Mesenchymal stem cell (in vitro differentiated cells and primary cell): ENCODE results near the gene GOSR1.

Experiments
- DNase-seq: peaks from one replicate; pipeline ENCODE4 v3.0.0-alpha.2; 2013
- H2AFZ ChIP-seq: one replicate; pipeline ENCODE4 v1.6.1; 2013; ENCODE audit warnings: low read depth, mild to moderate bottlenecking, control low read depth, inconsistent platforms, low read length, moderate library complexity
- H2AK5ac ChIP-seq: 2 replicates; pipeline ENCODE4 v1.6.1; 2013; ENCODE audit warnings: low read length, moderate library complexity, mild to moderate bottlenecking, inconsistent platforms; ENCODE audit not compliant: severe bottlenecking
- H2BK120ac ChIP-seq: one replicate; pipeline ENCODE4 v1.6.1; 2013; ENCODE audit warnings: low read depth, mild to moderate bottlenecking, inconsistent platforms, low read length, moderate library complexity
- H2BK12ac ChIP-seq, 2 experiments: one replicate each; pipeline ENCODE4 v1.6.1; 2013; ENCODE audit warnings: inconsistent platforms in 2 of 2, low read length in 2 of 2, mild to moderate bottlenecking in 2 of 2, moderate library complexity in 2 of 2, control low read depth in 1 of 2
- H2BK15ac ChIP-seq: one replicate; pipeline ENCODE4 v1.6.1; 2013; ENCODE audit warnings: mild to moderate bottlenecking, low read depth, inconsistent platforms; ENCODE audit not compliant: poor library complexity, severe bottlenecking
- H2BK5ac ChIP-seq: 2 replicates; pipeline ENCODE4 v1.6.1; 2013; ENCODE audit warnings: low read depth, mild to moderate bottlenecking, low read length, control low read depth, inconsistent platforms; ENCODE audit not compliant: poor library complexity, severe bottlenecking
- H3K14ac ChIP-seq, 2 experiments: one replicate each; pipeline ENCODE4 v1.6.1; 2013; ENCODE audit warnings: inconsistent platforms in 2 of 2, low read length in 2 of 2, control low read depth in 1 of 2, mild to moderate bottlenecking in 1 of 2, moderate library complexity in 1 of 2
- H3K18ac ChIP-seq, 2 experiments: one replicate each; pipeline ENCODE4 v1.6.1; 2013; ENCODE audit warnings: inconsistent platforms in 2 of 2, low read length in 2 of 2, control low read depth in 1 of 2, low read depth in 1 of 2, mild to moderate bottlenecking in 1 of 2
- H3K23ac ChIP-seq, 2 experiments: one replicate each; pipeline ENCODE4 v1.6.1; 2013; ENCODE audit warnings: inconsistent platforms in 2 of 2, low read length in 2 of 2, mild to moderate bottlenecking in 2 of 2, moderate library complexity in 2 of 2, control low read depth in 1 of 2
- H3K27ac ChIP-seq: 2 replicates; pipeline ENCODE4 v1.5.1; 2013; ENCODE audit warnings: mild to moderate bottlenecking, moderate library complexity, low read length, control low read depth, inconsistent platforms; ENCODE audit not compliant: poor library complexity, severe bottlenecking
- H3K27me3 ChIP-seq, 2 experiments: 2 replicates each; pipeline versions ENCODE4 v1.6.1 to v1.7.0; 2013; ENCODE audit warnings: low read length in 2 of 2, mild to moderate bottlenecking in 2 of 2, moderate library complexity in 2 of 2, control low read depth in 1 of 2, inconsistent platforms in 1 of 2; ENCODE audit not compliant: control insufficient read depth in 1 of 2, insufficient read depth in 1 of 2
- H3K36me3 ChIP-seq, 2 experiments: 2 replicates each; pipeline versions ENCODE4 v1.6.1 to v1.7.0; 2013; ENCODE audit warnings: low read length in 2 of 2, control low read depth in 1 of 2, inconsistent platforms in 1 of 2, low read depth in 1 of 2, mild to moderate bottlenecking in 1 of 2; ENCODE audit not compliant: insufficient read depth in 2 of 2, control insufficient read depth in 1 of 2
- H3K4ac ChIP-seq, 2 experiments: one replicate each; pipeline ENCODE4 v1.6.1; 2013; ENCODE audit warnings: inconsistent platforms in 2 of 2, low read length in 2 of 2, mild to moderate bottlenecking in 2 of 2, moderate library complexity in 2 of 2, control low read depth in 1 of 2, low read depth in 1 of 2
- H3K4me1 ChIP-seq: 2 replicates; pipeline ENCODE4 v1.6.1; 2013; ENCODE audit warnings: low read depth, low read length, control low read depth; ENCODE audit not compliant: control insufficient read depth, insufficient read depth
- H3K4me2 ChIP-seq: 2 replicates; pipeline ENCODE4 v1.6.1; 2013; ENCODE audit warnings: low read length, mild to moderate bottlenecking, inconsistent platforms; ENCODE audit not compliant: poor library complexity, severe bottlenecking
- H3K4me3 ChIP-seq, 2 experiments: 2 replicates each; pipeline versions ENCODE4 v1.5.1 to v1.7.0; 2013; ENCODE audit warnings: low read length in 2 of 2, mild to moderate bottlenecking in 2 of 2, control low read depth in 1 of 2, low read depth in 1 of 2; ENCODE audit not compliant: insufficient read depth in 1 of 2
- H3K79me1 ChIP-seq: replicated peaks from 2 replicates; pipeline ENCODE4 v1.6.1; 2013; ENCODE audit warnings: mild to moderate bottlenecking, control low read depth, low read length, inconsistent platforms; ENCODE audit not compliant: poor library complexity, severe bottlenecking
- H3K9ac ChIP-seq: 2 replicates; pipeline ENCODE4 v1.7.0; 2013; ENCODE audit warnings: mild to moderate bottlenecking, low read length, moderate library complexity
- H3K9me3 ChIP-seq: 2 replicates; pipeline ENCODE4 v1.7.0; 2013; ENCODE audit warnings: mild to moderate bottlenecking, low read length; ENCODE audit not compliant: control insufficient read depth
- H4K8ac ChIP-seq: one replicate; pipeline ENCODE4 v1.6.1; 2013; ENCODE audit warnings: inconsistent platforms, mild to moderate bottlenecking, low read length, moderate library complexity
- H4K91ac ChIP-seq: one replicate; pipeline ENCODE4 v1.6.1; 2013; ENCODE audit warnings: mild to moderate bottlenecking, low read length, inconsistent platforms
- WGBS: methylation state at CpG from one replicate; pipeline ENCODE4 v1.1.7; 2013; ENCODE audit warnings: mixed read lengths; 5-methylcytosine and 5-hydroxymethylcytosine counted together

GOSR1 gene

GRCh38 chr17:30556374-30557332 is 79.4 kb downstream of the GOSR1 start:
- Histone ChIP-seq H2BK120ac (no peak overlapping the region), H3K4me1 (no peaks in the 10 kb centered on the region), H3K9me3 (no peaks in the 10 kb centered on the region), H2BK12ac (no peak overlapping the region), H3K27me3 (no peaks in the 10 kb centered on the region), H4K91ac (peak overlapping the region; percentile 47), H3K9ac (no peak overlapping the region), H2BK5ac (no peak overlapping the region), H3K27ac (no peak overlapping the region), H3K4me3 (no peak overlapping the region), H3K18ac (no peak overlapping the region), H3K36me3 (no peaks in the 10 kb centered on the region), H3K4me2 (no peak overlapping the region), H4K8ac (no peak overlapping the region), H3K4ac (no peak overlapping the region), H2BK15ac (no peak overlapping the region), H3K79me1 (no peaks in the 10 kb centered on the region), H2AK5ac (no peak overlapping the region), H3K23ac (no peak overlapping the region), H2AFZ (no peak overlapping the region), H3K14ac (no peak overlapping the region)
- no peak for DNase-seq
- 94% methylated on average over 26 of the region's 26 CpGs for WGBS

GRCh38 chr17:30557916-30558685 is 80.9 kb downstream of the GOSR1 start:
- Histone ChIP-seq H2BK120ac (no peak overlapping the region), H2AK5ac (no peak overlapping the region), H3K4me2 (no peak overlapping the region), H3K79me1 (no peaks in the 10 kb centered on the region), H2AFZ (no peak overlapping the region), H2BK12ac (no peak overlapping the region), H2BK15ac (no peak overlapping the region), H4K8ac (no peak overlapping the region), H3K4ac (no peak overlapping the region), H3K36me3 (no peaks in the 10 kb centered on the region), H3K27ac (no peak overlapping the region), H3K27me3 (peaks cover 0 to 4% of the 10 kb centered on the region in 2 experiments), H4K91ac (no peak overlapping the region), H3K4me3 (no peak overlapping the region), H3K18ac (no peak overlapping the region), H3K23ac (no peak overlapping the region), H2BK5ac (no peak overlapping the region), H3K9ac (peak overlapping the region; percentile 18), H3K9me3 (no peaks in the 10 kb centered on the region), H3K4me1 (no peaks in the 10 kb centered on the region), H3K14ac (no peak overlapping the region)
- 84% methylated on average over 8 of the region's 8 CpGs for WGBS
- DNase-seq: peak; percentile 45

GRCh38 chr17:30558686-30559545 is 81.7 kb downstream of the GOSR1 start:
- 91% methylated on average over 18 of the region's 22 CpGs for WGBS
- H4K91ac ChIP-seq: peak overlapping the region; percentile 18
- H3K4me3 ChIP-seq: no peak overlapping the region
- H2AK5ac ChIP-seq: no peak overlapping the region
- no peaks in the 10 kb centered on the region for H3K4me1 ChIP-seq
- H2BK120ac ChIP-seq: no peak overlapping the region
- H3K23ac ChIP-seq: no peak overlapping the region
- H3K4me2 ChIP-seq: no peak overlapping the region
- no peaks in the 10 kb centered on the region for H3K9me3 ChIP-seq
- no peak overlapping the region for H2BK5ac ChIP-seq
- H3K9ac ChIP-seq: no peak overlapping the region
- no peak overlapping the region for H4K8ac ChIP-seq
- DNase-seq: no peak
- H3K27me3 ChIP-seq: peaks cover 0 to 10% of the 10 kb centered on the region in 2 experiments
- H3K4ac ChIP-seq: no peak overlapping the region
- no peak overlapping the region for H2BK15ac ChIP-seq
- H3K27ac ChIP-seq: no peak overlapping the region
- no peaks in the 10 kb centered on the region for H3K79me1 ChIP-seq
- H3K36me3 ChIP-seq: no peaks in the 10 kb centered on the region
- H3K18ac ChIP-seq: no peak overlapping the region
- H2BK12ac ChIP-seq: no peak overlapping the region
- peak overlapping the region in 1 of 2 experiments; percentile 49 for H3K14ac ChIP-seq
- no peak overlapping the region for H2AFZ ChIP-seq
